H1 (cell line): ENCODE data around the gene SMAD6. TPM values are rescaled to one million over a fixed set of nuclear protein-coding genes. Genes with fewer than 3 reads are reported as not detected.

Source experiments
- CTCF ChIA-PET: fragments of 300-600 bp; sonication (Branson Sonifier 250); formaldehyde crosslinking; loops from one replicate; lab custom pipeline; 2021; ENCODE audit not compliant: partially characterized antibody; lab: Charles Lee
- POLR2A ChIA-PET: fragments of 300-600 bp; sonication (Branson Sonifier 250); formaldehyde crosslinking; loops from one replicate; lab custom pipeline; 2021; ENCODE audit warnings: inconsistent platforms; ENCODE audit not compliant: partially characterized antibody; lab: Charles Lee
- DNase-seq, 2 experiments: peaks; one replicate each; pipeline versions ENCODE4 v3.0.0 to v3.0.0-alpha.2; 2010 to 2022; ENCODE audit warnings: low spot score in 2 of 2, low read depth in 1 of 2, mixed read lengths in 1 of 2
- FAIRE-seq: peaks from 2 replicates; lab custom pipeline; 2011; peaks lifted over from hg19 to GRCh38; lab: Jason Lieb, UNC
- H2AFZ ChIP-seq: 2 replicates; pipeline ENCODE4 v1.8.1; 2012; ENCODE audit warnings: low read length, inconsistent platforms
- H2AK5ac ChIP-seq: 2 replicates; pipeline ENCODE4 v1.6.1; 2013; ENCODE audit warnings: low read depth, low read length
- H2BK120ac ChIP-seq: replicated peaks from 2 replicates; pipeline ENCODE3; 2013; ENCODE audit warnings: low read depth, low read length, inconsistent platforms
- H2BK12ac ChIP-seq: 2 replicates; pipeline ENCODE4 v1.6.1; 2013; ENCODE audit warnings: low read depth, low read length
- H2BK15ac ChIP-seq: 2 replicates; pipeline ENCODE4 v1.6.1; 2013; ENCODE audit warnings: low read length
- H2BK20ac ChIP-seq: 2 replicates; pipeline ENCODE4 v1.6.1; 2013; ENCODE audit warnings: low read length
- H2BK5ac ChIP-seq: 2 replicates; pipeline ENCODE4 v1.6.1; 2013; ENCODE audit warnings: low read depth, low read length
- H3K14ac ChIP-seq: 2 replicates; pipeline ENCODE4 v1.6.1; 2013; ENCODE audit warnings: inconsistent platforms; ENCODE audit not compliant: insufficient read length
- H3K18ac ChIP-seq: 2 replicates; pipeline ENCODE4 v1.6.1; 2013; ENCODE audit warnings: low read length; ENCODE audit errors: extremely low read depth
- H3K23ac ChIP-seq: 2 replicates; pipeline ENCODE4 v1.6.1; 2013; ENCODE audit warnings: inconsistent platforms; ENCODE audit not compliant: insufficient read length
- H3K23me2 ChIP-seq: 2 replicates; pipeline ENCODE4 v1.6.1; 2013; ENCODE audit warnings: low read depth, low read length
- H3K27ac ChIP-seq: 2 replicates; pipeline ENCODE4 v1.6.1; 2011; ENCODE audit warnings: low read depth, low read length, inconsistent platforms
- H3K27me3 ChIP-seq, 4 experiments: replicated peaks in 1 of 4; 1 replicate in 1 of 4; 2 replicates in 3 of 4; pipeline versions ENCODE4 v1.6.1 to v1.8.1; 2011 to 2013; ENCODE audit warnings: low read length in 3 of 4, mild to moderate bottlenecking in 3 of 4, inconsistent platforms in 2 of 4, mixed read lengths in 2 of 4, moderate library complexity in 1 of 4; ENCODE audit not compliant: control insufficient read depth in 3 of 4, insufficient read depth in 3 of 4; ENCODE audit errors: extremely low read depth in 1 of 4
- H3K36me3 ChIP-seq, 4 experiments: 2 replicates each; pipeline versions ENCODE4 v1.6.1 to v1.8.1; 2011 to 2013; ENCODE audit warnings: mild to moderate bottlenecking in 4 of 4, low read length in 3 of 4, moderate library complexity in 2 of 4, control low read depth in 1 of 4, inconsistent platforms in 1 of 4; ENCODE audit not compliant: insufficient read depth in 4 of 4, control insufficient read depth in 2 of 4
- H3K4ac ChIP-seq: replicated peaks from 2 replicates; pipeline ENCODE3; 2013; ENCODE audit warnings: low read length, low read depth, mixed read lengths, inconsistent platforms; ENCODE audit not compliant: insufficient read length
- H3K4me1 ChIP-seq, 4 experiments: replicated peaks in 1 of 4; 1 replicate in 1 of 4; 2 replicates in 3 of 4; pipeline versions ENCODE4 v1.6.1 to v1.8.1; 2011 to 2013; ENCODE audit warnings: low read length in 3 of 4, inconsistent platforms in 2 of 4, mixed read lengths in 1 of 4; ENCODE audit not compliant: insufficient read depth in 4 of 4, control insufficient read depth in 3 of 4
- H3K4me2 ChIP-seq, 2 experiments: 2 replicates each; pipeline versions ENCODE4 v1.6.1 to v1.8.1; 2011 to 2013; ENCODE audit warnings: low read depth in 2 of 2, low read length in 2 of 2, control low read depth in 1 of 2, inconsistent platforms in 1 of 2, mild to moderate bottlenecking in 1 of 2; ENCODE audit not compliant: insufficient read depth in 1 of 2
- H3K4me3 ChIP-seq, 4 experiments: fragments of 200-600, 300-600 bp in 1 of 4; sonication (generic), shearing (Covaris generic), sonication (Bioruptor Twin) in 1 of 4; 2 replicates each; pipeline versions ENCODE4 v1.5.1 to v1.8.1; 2011 to 2016; ENCODE audit warnings: low read length in 4 of 4, low read depth in 3 of 4, control low read depth in 2 of 4, inconsistent platforms in 2 of 4, mild to moderate bottlenecking in 2 of 4, mixed read lengths in 1 of 4, moderate library complexity in 1 of 4; ENCODE audit not compliant: insufficient read depth in 2 of 4; ENCODE audit errors: extremely low read depth in 1 of 4
- H3K56ac ChIP-seq: replicated peaks from 2 replicates; pipeline ENCODE3; 2013; ENCODE audit warnings: low read depth, mild to moderate bottlenecking, mixed read lengths, low read length, inconsistent platforms; ENCODE audit not compliant: insufficient read length
- H3K79me1 ChIP-seq: 2 replicates; pipeline ENCODE4 v1.6.1; 2013; ENCODE audit warnings: low read depth, low read length, control low read depth
- H3K79me2 ChIP-seq, 2 experiments: 2 replicates each; pipeline versions ENCODE4 v1.6.1 to v1.8.1; 2012 to 2013; ENCODE audit warnings: low read length in 2 of 2, mild to moderate bottlenecking in 2 of 2, inconsistent platforms in 1 of 2; ENCODE audit not compliant: insufficient read depth in 2 of 2, control insufficient read depth in 1 of 2
- H3K9ac ChIP-seq, 4 experiments: replicated peaks in 1 of 4; 1 replicate in 1 of 4; 2 replicates in 3 of 4; pipeline versions ENCODE4 v1.6.1 to v1.8.1; 2011 to 2013; ENCODE audit warnings: low read depth in 3 of 4, low read length in 3 of 4, control low read depth in 2 of 4, mild to moderate bottlenecking in 2 of 4, moderate library complexity in 2 of 4, inconsistent platforms in 1 of 4; ENCODE audit errors: extremely low read depth in 1 of 4
- H3K9me3 ChIP-seq, 2 experiments: 2 replicates each; pipeline versions ENCODE4 v1.6.1 to v1.8.1; 2012 to 2013; ENCODE audit warnings: mild to moderate bottlenecking in 2 of 2, moderate library complexity in 2 of 2, control low read depth in 1 of 2, inconsistent platforms in 1 of 2, low read depth in 1 of 2, low read length in 1 of 2, mixed read lengths in 1 of 2; ENCODE audit not compliant: insufficient read depth in 2 of 2
- H4K20me1 ChIP-seq, 2 experiments: replicated peaks in 1 of 2; 2 replicates each; pipeline versions ENCODE3 to v1.8.1; 2011 to 2013; ENCODE audit warnings: inconsistent platforms in 2 of 2, low read length in 2 of 2, mild to moderate bottlenecking in 1 of 2; ENCODE audit not compliant: insufficient read depth in 2 of 2, control insufficient read depth in 1 of 2
- H4K5ac ChIP-seq: 2 replicates; pipeline ENCODE4 v1.6.1; 2013; ENCODE audit warnings: low read length, low read depth, mixed read lengths, inconsistent platforms; ENCODE audit not compliant: insufficient read length
- H4K8ac ChIP-seq: 2 replicates; pipeline ENCODE4 v1.8.0; 2013; ENCODE audit warnings: mild to moderate bottlenecking, moderate library complexity, low read length, inconsistent platforms; ENCODE audit not compliant: insufficient read depth; ENCODE audit errors: extremely low read depth
- H4K91ac ChIP-seq: replicated peaks from 2 replicates; pipeline ENCODE3; 2013; ENCODE audit warnings: low read length, mixed read lengths, inconsistent platforms; ENCODE audit not compliant: insufficient read length
- CTCF ChIP-seq, 3 experiments: IDR thresholded peaks; 1 replicate in 2 of 3; 2 replicates in 1 of 3; pipeline versions ENCODE4 v1.5.1 to v1.6.1; 2011; ENCODE audit warnings: low read length in 3 of 3, mild to moderate bottlenecking in 3 of 3, inconsistent platforms in 2 of 3, low read depth in 1 of 3, moderate library complexity in 1 of 3; ENCODE audit not compliant: insufficient read depth in 1 of 3; ENCODE audit errors: control extremely low read depth in 1 of 3
- EZH2 ChIP-seq: fragments of 200-600 bp; sonication (generic); IDR thresholded peaks from 2 replicates; pipeline ENCODE4 v1.7.1; 2012; ENCODE audit warnings: low read depth, mild to moderate bottlenecking, moderate library complexity, low read length, inconsistent platforms; ENCODE audit not compliant: severe bottlenecking
- FOSL1 ChIP-seq: IDR thresholded peaks from 2 replicates; pipeline ENCODE4 v1.6.1; 2011; ENCODE audit warnings: mild to moderate bottlenecking, low read depth, low read length, moderate library complexity; ENCODE audit not compliant: insufficient read depth
- GABPA ChIP-seq: IDR thresholded peaks from 2 replicates; pipeline ENCODE4 v1.6.1; 2011; ENCODE audit warnings: mild to moderate bottlenecking, low read length, moderate library complexity, borderline replicate concordance; ENCODE audit not compliant: insufficient read depth
- RNF2 ChIP-seq: fragments of 200-900, 300-1000 bp; sonication (generic); IDR thresholded peaks from 2 replicates; pipeline ENCODE4 v1.7.1; 2016; ENCODE audit warnings: borderline replicate concordance, low read depth, mild to moderate bottlenecking, antibody characterized with exemption, low read length; ENCODE audit not compliant: poor library complexity, severe bottlenecking; ENCODE audit errors: missing control alignments
- SP1 ChIP-seq: IDR thresholded peaks from 2 replicates; pipeline ENCODE4 v1.6.1; 2011; ENCODE audit warnings: low read depth, low read length
- SP2 ChIP-seq: IDR thresholded peaks from 2 replicates; pipeline ENCODE4 v1.6.1; 2012; ENCODE audit warnings: mild to moderate bottlenecking, low read length, inconsistent platforms
- TAF7 ChIP-seq: optimal IDR thresholded peaks from 2 replicates; pipeline ENCODE3; 2011; ENCODE audit warnings: low read depth, mild to moderate bottlenecking, inconsistent platforms, low read length, moderate library complexity, borderline replicate concordance
- YY1 ChIP-seq: IDR thresholded peaks from 2 replicates; pipeline ENCODE4 v1.6.1; 2011; ENCODE audit warnings: low read depth, mild to moderate bottlenecking, low read length
- WGBS, 2 experiments: shearing (Covaris generic) in 1 of 2; methylation state at CpG; one replicate each; pipeline versions ENCODE4 v1.1.6 to v1.1.7; 2013 to 2015; ENCODE audit warnings: low lambda C conversion rate in 2 of 2, mixed read lengths in 2 of 2, inconsistent platforms in 1 of 2, low coverage in 1 of 2, missing lambda C conversion rate in 1 of 2; ENCODE audit not compliant: insufficient replicate concordance in 2 of 2, insufficient coverage in 1 of 2, insufficient read length in 1 of 2; ENCODE audit errors: extremely low coverage in 1 of 2, missing lambda C conversion rate in 1 of 2; 5-methylcytosine and 5-hydroxymethylcytosine counted together
- polyA plus RNA-seq, 7 experiments: library from polyadenylated mRNA; depleted of rRNA in 3 of 7; stranded (reverse) in 5 of 7; unstranded in 2 of 7; fragments of >200 nt in 5 of 7; fragments of 200-250 nt in 2 of 7; gene quantifications; 1 replicate in 5 of 7; 2 replicates in 1 of 7; 4 replicates in 1 of 7; pipeline versions ENCODE4 v1.2.1 to v1.2.3, GENCODE V29; 2011 to 2013; ENCODE audit warnings: missing spikeins in 2 of 7, mixed read lengths in 2 of 7
- total RNA-seq: library from RNA; stranded (reverse); fragmentation: NEBNext Ultra II Directional; extraction: Animal tissue kit (Norgen Biotek cat#: 25700); gene quantifications from 2 replicates; pipeline ENCODE4 v1.2.1, GENCODE V29; 2021

SMAD6 gene
- total and polyA plus RNA-seq, 2 of the 8 experiments (the other 6 are each of a cell fraction or from before 2014, with no cell fraction given), result 1.8 to 7.0 TPM

- Histone ChIP-seq H2BK15ac (no peak overlapping the region), H3K79me1 (no peaks in the 10 kb centered on the region), H2AK5ac (no peak overlapping the region), H3K36me3 (no peaks in the 10 kb centered on the region; a peak in 1 of 8 replicates), H3K9ac (no peak overlapping the region), H2BK120ac (no peak overlapping the region), H3K18ac (no peak overlapping the region), H3K27me3 (no peaks in the 10 kb centered on the region), H4K91ac (no peak overlapping the region), H4K5ac (no peak overlapping the region), H3K9me3 (no peaks in the 10 kb centered on the region), H3K4me1 (peaks cover 0 to 18% (median 7%) of the 10 kb centered on the region in 4 experiments; a peak in 6 of 7 replicates), H2AFZ (no peak overlapping the region), H4K20me1 (no peaks in the 10 kb centered on the region), H2BK20ac (no peak overlapping the region), H3K4me2 (no peak overlapping the region), H3K56ac (no peak overlapping the region), H3K4ac (no peak overlapping the region), H2BK5ac (no peak overlapping the region), H4K8ac (no peak overlapping the region; the same call in 1 of the 2 replicates), H3K14ac (no peak overlapping the region), H3K79me2 (no peaks in the 10 kb centered on the region), H2BK12ac (no peak overlapping the region), H3K4me3 (no peak overlapping the region), H3K23me2 (no peaks in the 10 kb centered on the region), H3K27ac (no peak overlapping the region), H3K23ac (no peak overlapping the region)
- 82% methylated on average over 3 of the region's 3 CpGs; no CpG with 5 or more reads in 1 of the 2 experiments for WGBS, 2 experiments
- ChIA-PET CTCF (interaction anchor here (1.0 to 5.1 kb wide), 6 partner anchors 9 to 128 kb away, joined by 3 to 42 read pairs (median 3); no protein-coding TSS in a partner anchor), POLR2A (interaction anchor here (1.6 kb wide), 1 partner anchor 11 kb away, joined by 6 read pairs; no protein-coding TSS in a partner anchor)
- FAIRE-seq (no peak), DNase-seq (no peak)
- TF ChIP-seq FOSL1 (no peak), EZH2 (no peak), RNF2 (no peak), YY1 (no peak), SP2 (no peak), GABPA (no peak), CTCF (IDR thresholded peaks at IDR 0.05; ENCODE audit: control extremely low read depth in 1 of 3, insufficient read depth in 1 of 3, low read depth in 1 of 3, low read length in 3 of 3) (no peak), TAF7 (no peak), SP1 (no peak)
Observed at GRCh38 chr15:66824424-66824823, 122.4 kb downstream of the SMAD6 start.
